Duodenal mucosa (tissue), 2 donors: ENCODE data around the gene SH3GL3.

Source experiments
- H3K27ac ChIP-seq: one replicate; pipeline ENCODE4 v1.7.0; 2013; ENCODE audit warnings: low read depth, low read length
- H3K27me3 ChIP-seq, 2 donors: one replicate each; pipeline ENCODE4 v1.7.0; 2013; ENCODE audit warnings: low read length in 2 of 2, control low read depth in 1 of 2; ENCODE audit not compliant: insufficient read depth in 2 of 2, control insufficient read depth in 1 of 2
- H3K36me3 ChIP-seq, 2 donors: one replicate each; pipeline ENCODE4 v1.7.0; 2013; ENCODE audit warnings: low read length in 2 of 2, control low read depth in 1 of 2; ENCODE audit not compliant: insufficient read depth in 2 of 2, control insufficient read depth in 1 of 2
- H3K4me1 ChIP-seq, 2 donors: one replicate each; pipeline ENCODE4 v1.7.0; 2013; ENCODE audit warnings: low read length in 2 of 2, control low read depth in 1 of 2; ENCODE audit not compliant: insufficient read depth in 2 of 2, control insufficient read depth in 1 of 2
- H3K4me3 ChIP-seq, 2 donors: one replicate each; pipeline ENCODE4 v1.7.0; 2013; ENCODE audit warnings: low read length in 2 of 2, low read depth in 1 of 2
- H3K9ac ChIP-seq, 2 donors: one replicate each; pipeline ENCODE4 v1.7.0; 2013; ENCODE audit warnings: low read length in 2 of 2, low read depth in 1 of 2
- H3K9me3 ChIP-seq, 2 donors: one replicate each; pipeline ENCODE4 v1.7.0; 2013; ENCODE audit warnings: low read length in 2 of 2, control low read depth in 1 of 2; ENCODE audit not compliant: control insufficient read depth in 1 of 2

The SH3GL3 gene

DNA sequence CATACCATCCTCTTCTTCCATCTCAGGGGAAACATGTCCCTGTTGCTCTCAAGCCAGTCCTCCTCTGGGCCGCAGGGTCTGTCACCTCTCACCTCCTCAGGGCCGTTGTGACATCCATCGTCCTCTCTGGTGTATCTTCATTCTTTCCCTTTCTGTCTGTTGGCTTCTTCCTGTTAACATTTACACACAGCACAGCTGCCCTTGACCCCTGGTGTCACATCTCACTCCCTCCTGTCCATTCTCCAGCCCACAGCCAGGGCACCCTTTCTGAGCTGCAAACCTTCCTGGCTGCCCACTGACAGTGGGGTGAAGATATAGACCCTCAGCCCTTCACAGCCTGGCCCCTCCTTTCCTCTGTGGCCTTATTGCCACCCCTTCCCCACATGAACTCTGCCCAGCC is 127.2 kb downstream of the SH3GL3 start:
- H3K4me3 ChIP-seq: no peak overlapping the region
- H3K36me3 ChIP-seq: no peaks in the 10 kb centered on the region
- H3K9me3 ChIP-seq: no peaks in the 10 kb centered on the region
- H3K4me1 ChIP-seq: no peaks in the 10 kb centered on the region
- H3K9ac ChIP-seq: no peak overlapping the region
- H3K27ac ChIP-seq: no peak overlapping the region
- H3K27me3 ChIP-seq: no peaks in the 10 kb centered on the region

DNA sequence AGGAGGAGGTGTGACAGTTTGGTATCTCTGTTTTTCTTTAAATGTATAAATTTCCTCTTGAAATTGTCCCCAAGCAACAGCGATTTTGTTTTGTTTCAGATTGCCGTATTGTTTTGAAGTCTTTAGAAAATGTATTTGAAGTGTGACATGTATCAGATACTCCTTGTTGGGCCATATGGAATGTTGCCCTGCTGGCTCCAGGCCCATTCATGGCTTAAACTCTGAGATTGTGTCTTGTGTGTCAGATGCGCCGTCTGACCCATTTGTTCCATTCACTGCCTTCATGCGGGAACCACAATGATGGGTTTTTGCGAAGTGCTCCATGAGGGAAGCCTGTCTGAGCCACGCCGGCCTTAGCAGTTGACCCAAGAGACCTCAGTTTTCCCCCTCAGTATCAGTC is 131.6 kb downstream of the SH3GL3 start:
- Histone ChIP-seq H3K9ac (no peak overlapping the region), H3K4me3 (no peak overlapping the region), H3K27ac (no peak overlapping the region), H3K4me1 (no peaks in the 10 kb centered on the region), H3K9me3 (no peaks in the 10 kb centered on the region), H3K36me3 (no peaks in the 10 kb centered on the region), H3K27me3 (no peaks in the 10 kb centered on the region)

DNA sequence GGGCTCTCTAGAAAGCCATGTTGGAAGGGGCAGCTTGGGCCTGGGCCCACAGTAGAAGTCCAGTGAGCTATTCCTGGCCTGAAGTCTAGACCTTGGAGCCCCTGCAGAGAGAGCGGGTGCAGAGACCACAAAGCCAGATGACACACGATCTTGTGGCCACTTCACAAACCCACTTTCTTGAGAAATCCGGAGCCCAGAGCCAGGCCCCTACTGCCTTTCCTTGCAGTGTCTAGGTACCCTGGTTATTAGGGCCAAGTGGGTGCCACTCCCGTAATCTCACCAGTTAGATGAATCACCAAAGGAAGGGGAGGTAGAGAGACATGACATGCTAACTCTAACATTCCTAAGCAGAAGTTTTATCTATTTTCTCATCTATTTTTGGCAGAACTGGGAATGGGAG is 134.2 kb downstream of the SH3GL3 start:
- Histone ChIP-seq H3K9ac (no peak overlapping the region), H3K27me3 (no peaks in the 10 kb centered on the region), H3K36me3 (no peaks in the 10 kb centered on the region)

DNA sequence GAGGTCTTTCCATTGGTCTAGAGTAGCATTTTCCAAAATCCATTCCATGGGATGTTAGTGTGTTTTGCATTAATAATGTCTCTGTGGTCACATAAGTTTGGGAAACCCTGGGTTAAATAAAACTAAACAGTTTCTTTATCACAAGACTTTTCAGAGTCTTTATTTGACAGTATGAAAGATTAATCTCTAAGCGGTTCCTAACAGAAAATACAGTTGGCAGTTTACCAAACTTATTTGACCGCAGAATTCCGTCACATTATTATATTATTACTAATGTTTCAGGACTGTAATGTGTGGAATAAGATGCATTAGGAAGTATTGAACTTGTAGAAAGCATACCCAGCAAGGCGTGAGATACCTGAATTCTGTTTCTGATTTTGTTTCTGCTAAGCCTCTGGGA is 135.2 kb downstream of the SH3GL3 start:
- Histone ChIP-seq H3K9me3 (no peaks in the 10 kb centered on the region), H3K4me1 (no peaks in the 10 kb centered on the region), H3K9ac (no peak overlapping the region), H3K36me3 (no peaks in the 10 kb centered on the region), H3K27ac (no peak overlapping the region), H3K27me3 (no peaks in the 10 kb centered on the region), H3K4me3 (no peak overlapping the region)

More for the DNA sequence above, 134.2 kb downstream of the SH3GL3 start:
- Histone ChIP-seq H3K27ac (no peak overlapping the region), H3K4me1 (no peaks in the 10 kb centered on the region), H3K9me3 (no peaks in the 10 kb centered on the region), H3K4me3 (no peak overlapping the region)

DNA sequence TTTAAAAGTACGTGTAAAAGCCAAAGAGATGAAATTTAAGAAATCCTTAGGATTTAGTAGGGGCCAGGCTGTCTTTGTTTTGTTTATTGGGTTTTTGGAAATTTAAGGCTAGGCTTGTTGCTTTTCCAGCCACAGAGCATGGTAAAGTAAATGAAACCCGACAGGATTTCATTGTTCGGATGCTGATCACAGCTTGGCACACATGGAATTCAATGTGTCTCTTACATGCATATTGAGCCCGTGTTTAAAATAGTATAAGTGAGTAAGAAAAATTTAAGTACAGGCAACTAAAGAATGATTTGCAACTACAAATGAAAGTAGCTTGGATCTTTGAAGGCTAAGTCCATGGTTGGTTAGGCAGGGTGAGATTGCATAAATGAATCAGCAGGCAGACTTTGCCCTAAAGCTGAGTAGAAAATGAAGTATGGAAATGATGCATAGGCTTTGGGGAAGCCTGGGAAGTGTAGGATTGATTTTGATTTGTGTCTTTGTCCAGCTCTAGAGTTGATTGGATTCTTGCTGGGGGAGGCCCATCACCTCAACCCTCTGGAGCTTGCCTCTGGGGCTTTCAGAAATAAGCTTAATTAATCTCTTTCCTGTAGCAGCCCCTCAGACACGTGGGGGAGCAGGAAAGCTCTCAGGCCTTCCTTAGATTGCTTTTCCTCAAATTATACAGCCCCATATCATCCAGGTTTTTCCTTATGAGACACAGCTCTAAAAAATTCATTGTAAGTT is 138.6 kb downstream of the SH3GL3 start:
- Histone ChIP-seq H3K36me3 (no peaks in the 10 kb centered on the region), H3K9me3 (no peaks in the 10 kb centered on the region), H3K4me1 (no peaks in the 10 kb centered on the region), H3K27me3 (no peaks in the 10 kb centered on the region), H3K27ac (no peak overlapping the region), H3K4me3 (no peak overlapping the region), H3K9ac (no peak overlapping the region)

DNA sequence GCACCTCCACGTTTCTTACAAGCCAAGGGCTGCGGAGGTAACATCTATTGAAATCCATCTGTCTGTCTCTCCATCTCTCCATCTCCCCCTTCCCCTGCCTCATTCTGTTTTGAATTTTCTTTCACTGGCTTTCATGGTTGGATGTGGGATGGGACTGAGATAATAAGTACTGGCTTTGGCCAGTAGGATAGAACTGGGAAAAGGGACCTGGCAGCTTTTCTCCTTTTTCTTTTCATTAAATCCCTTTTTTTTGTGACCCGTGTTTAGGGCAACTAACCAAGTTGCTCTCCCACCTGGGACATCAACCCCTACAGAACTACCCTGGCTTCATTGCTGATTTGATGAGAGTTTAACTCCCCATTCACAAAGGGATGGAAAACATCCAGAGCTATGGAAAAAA is 139.9 kb downstream of the SH3GL3 start:
- Histone ChIP-seq H3K9ac (no peak overlapping the region), H3K36me3 (no peaks in the 10 kb centered on the region), H3K4me3 (no peak overlapping the region), H3K4me1 (no peaks in the 10 kb centered on the region), H3K27ac (no peak overlapping the region), H3K27me3 (no peaks in the 10 kb centered on the region), H3K9me3 (no peaks in the 10 kb centered on the region)

DNA sequence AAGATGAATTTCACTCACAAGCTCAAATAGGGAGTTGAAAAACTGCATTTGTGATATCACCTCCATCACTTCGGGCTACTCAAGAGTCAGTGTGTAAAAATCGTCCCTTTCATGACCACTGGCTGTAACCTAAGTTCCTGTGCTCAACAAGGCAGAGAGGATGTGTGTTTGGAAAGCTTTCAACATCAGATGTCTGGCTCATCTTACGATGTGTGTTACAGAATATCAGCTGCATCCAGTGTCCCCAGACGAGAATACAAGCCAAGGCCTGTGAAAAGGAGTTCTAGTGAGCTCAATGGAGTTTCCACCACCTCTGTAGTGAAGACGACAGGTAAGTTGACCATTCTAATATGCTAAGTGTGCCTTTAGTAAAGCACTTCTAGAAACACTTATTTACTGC is 141.3 kb downstream of the SH3GL3 start:
- Histone ChIP-seq H3K36me3 (no peaks in the 10 kb centered on the region), H3K9ac (no peak overlapping the region), H3K27me3 (no peaks in the 10 kb centered on the region), H3K4me1 (no peaks in the 10 kb centered on the region), H3K9me3 (no peaks in the 10 kb centered on the region), H3K4me3 (no peak overlapping the region), H3K27ac (no peak overlapping the region)

DNA sequence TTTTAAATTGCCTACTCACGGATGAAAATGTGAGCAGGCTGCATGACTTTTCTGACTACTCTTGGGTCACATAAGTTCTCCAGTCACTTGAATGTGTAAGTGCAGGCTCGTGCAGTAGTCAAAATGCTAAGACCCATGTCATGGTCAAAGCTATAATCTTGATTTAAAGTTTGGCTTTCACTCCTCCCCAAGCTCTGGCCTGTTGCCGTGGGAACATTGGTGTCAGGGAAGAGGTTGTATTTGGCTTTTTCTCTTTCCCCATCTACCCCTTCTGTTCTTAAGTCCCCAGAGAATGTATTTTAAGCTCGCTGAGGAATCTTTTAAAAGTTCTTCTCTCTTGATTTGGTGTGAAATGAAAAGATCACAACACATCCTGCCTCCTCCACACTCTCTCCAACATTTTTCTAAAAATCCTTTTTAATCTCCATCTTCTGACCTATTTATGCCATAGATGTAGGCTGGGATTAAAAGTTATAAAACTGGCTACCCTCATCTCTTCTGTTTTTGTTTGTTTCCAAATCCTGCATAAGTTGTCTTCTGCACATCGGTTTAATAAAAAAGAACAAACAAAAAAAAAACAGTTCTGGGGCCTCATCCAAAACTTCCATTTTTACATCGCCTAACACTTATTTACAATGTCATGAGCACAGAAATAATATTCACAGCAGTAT is 145.4 kb downstream of the SH3GL3 start:
- H3K9ac ChIP-seq: no peak overlapping the region
- H3K4me1 ChIP-seq: no peaks in the 10 kb centered on the region
- H3K36me3 ChIP-seq: no peaks in the 10 kb centered on the region
- H3K27ac ChIP-seq: no peak overlapping the region
- H3K27me3 ChIP-seq: no peaks in the 10 kb centered on the region
- no peaks in the 10 kb centered on the region for H3K9me3 ChIP-seq
- H3K4me3 ChIP-seq: no peak overlapping the region

DNA sequence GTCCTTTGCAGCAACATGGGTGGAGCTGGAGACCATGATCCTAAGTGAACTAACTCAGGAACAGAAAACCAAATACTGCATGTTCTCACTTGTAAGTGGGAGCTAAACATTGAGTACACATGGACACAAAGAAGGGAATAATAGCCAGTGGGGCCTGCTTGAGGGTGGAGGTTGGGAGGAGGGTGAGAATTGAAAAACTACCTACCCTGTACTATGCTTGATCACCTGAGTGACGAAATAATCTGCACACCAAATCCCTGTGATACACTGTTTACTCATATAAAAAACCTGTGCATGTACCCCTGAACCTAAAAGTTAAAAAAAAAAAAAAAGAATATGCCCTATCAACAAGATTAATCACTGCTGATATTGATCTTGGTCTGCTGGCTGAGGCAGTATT is 148.1 kb downstream of the SH3GL3 start:
- Histone ChIP-seq H3K36me3 (no peaks in the 10 kb centered on the region), H3K27ac (no peak overlapping the region), H3K4me1 (no peaks in the 10 kb centered on the region), H3K9ac (no peak overlapping the region), H3K27me3 (no peaks in the 10 kb centered on the region), H3K4me3 (no peak overlapping the region), H3K9me3 (no peaks in the 10 kb centered on the region)

DNA sequence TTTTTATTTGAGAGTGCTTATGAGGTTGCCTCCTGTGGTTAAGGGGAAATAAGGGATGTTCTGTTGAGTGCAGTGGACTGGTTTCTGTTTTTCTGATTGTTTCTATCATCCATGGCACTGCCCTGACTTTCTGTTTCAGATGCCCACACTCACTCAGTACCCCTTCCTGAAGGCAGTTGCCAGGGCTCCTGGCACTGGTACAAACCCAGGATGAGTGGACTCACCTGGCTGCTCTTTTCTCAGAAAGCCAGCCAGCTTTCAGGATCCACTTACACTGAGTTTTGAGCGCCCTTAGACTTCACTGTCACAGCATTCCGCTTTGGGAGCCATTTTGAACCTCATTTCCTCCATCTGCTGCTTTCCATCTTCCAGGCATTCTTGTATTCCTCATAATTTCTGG is 150.9 kb downstream of the SH3GL3 start:
- H3K9me3 ChIP-seq: no peaks in the 10 kb centered on the region
- H3K4me3 ChIP-seq: no peak overlapping the region
- no peak overlapping the region for H3K9ac ChIP-seq
- H3K4me1 ChIP-seq: no peaks in the 10 kb centered on the region
- H3K27ac ChIP-seq: no peak overlapping the region
- H3K36me3 ChIP-seq: no peaks in the 10 kb centered on the region
- no peaks in the 10 kb centered on the region for H3K27me3 ChIP-seq
